PC-9 (cell line): ENCODE results near the gene AIG1. TPM values are rescaled to one million over a fixed set of nuclear protein-coding genes. Genes with fewer than 3 reads are reported as not detected.

Experiments used
- BruUV-seq: library from RNA; stranded (reverse); fragments of 400-500 nt; replicated peaks from 2 replicates; lab custom pipeline; 2021; lab: Mats Ljungman, UMichigan
- CTCF ChIA-PET: fragments of 300-600 bp; sonication (Branson Sonifier 250); formaldehyde crosslinking; loops from one replicate; lab custom pipeline; 2022; ENCODE audit warnings: antibody characterized with exemption; lab: Charles Lee
- POLR2A ChIA-PET: fragments of 300-600 bp; sonication (Branson Sonifier 250); formaldehyde crosslinking; loops from one replicate; lab custom pipeline; 2022; ENCODE audit warnings: antibody characterized with exemption; ENCODE audit not compliant: unreplicated experiment; lab: Charles Lee
- DNase-seq, 2 experiments: peaks; one replicate each; pipeline versions ENCODE4 v3.0.0 to v3.0.0-alpha.2; 2015 to 2022; ENCODE audit warnings: mixed read lengths in 1 of 2
- H2AFZ ChIP-seq: fragments of 200-600 bp; sonication (generic); 2 replicates; pipeline ENCODE4 v1.8.1; 2017; ENCODE audit warnings: antibody characterized with exemption
- H3F3A ChIP-seq: fragments of 200-600 bp; sonication (generic); 2 replicates; pipeline ENCODE4 v1.8.1; 2017; ENCODE audit warnings: antibody characterized with exemption, mild to moderate bottlenecking, low read depth; ENCODE audit not compliant: insufficient read depth
- H3K27ac ChIP-seq: fragments of 200-600 bp; sonication (generic); 2 replicates; pipeline ENCODE4 v1.6.1; 2016; ENCODE audit warnings: mixed run types
- H3K27me3 ChIP-seq: fragments of 200-600 bp; sonication (generic); 2 replicates; pipeline ENCODE4 v1.6.1; 2016; ENCODE audit warnings: low read depth, mixed run types; ENCODE audit not compliant: insufficient read depth
- H3K36me3 ChIP-seq: fragments of 200-600 bp; sonication (generic); 2 replicates; pipeline ENCODE4 v1.6.1; 2016; ENCODE audit warnings: low read depth, mixed run types
- H3K4me1 ChIP-seq: fragments of 200-600 bp; sonication (generic); replicated peaks from 2 replicates; pipeline ENCODE4 v1.6.1; 2016; ENCODE audit warnings: mixed run types; ENCODE audit not compliant: insufficient read depth
- H3K4me2 ChIP-seq: fragments of 200-600 bp; sonication (generic); 2 replicates; pipeline ENCODE4 v1.6.1; 2017; ENCODE audit warnings: mixed run types
- H3K4me3 ChIP-seq: fragments of 200-600 bp; sonication (generic); 2 replicates; pipeline ENCODE4 v1.6.1; 2016; ENCODE audit warnings: mixed run types
- H3K79me2 ChIP-seq: fragments of 200-600 bp; sonication (generic); 2 replicates; pipeline ENCODE4 v1.6.1; 2017; ENCODE audit warnings: low read depth, mixed run types
- H3K9me2 ChIP-seq: fragments of 200-600 bp; sonication (generic); 2 replicates; pipeline ENCODE4 v1.8.1; 2017; ENCODE audit warnings: mild to moderate bottlenecking; ENCODE audit not compliant: insufficient read depth
- H3K9me3 ChIP-seq: fragments of 200-600 bp; sonication (generic); 2 replicates; pipeline ENCODE4 v1.8.1; 2016; ENCODE audit warnings: low read depth; ENCODE audit not compliant: insufficient read depth
- H4K20me1 ChIP-seq: fragments of 200-600 bp; sonication (generic); 2 replicates; pipeline ENCODE4 v1.8.1; 2017; ENCODE audit not compliant: insufficient read depth
- CTCF ChIP-seq: fragments of 200-600 bp; sonication (generic); conservative IDR thresholded peaks from 2 replicates; pipeline ENCODE4 v1.6.1; 2017; ENCODE audit warnings: mixed run types, antibody characterized with exemption, mild to moderate bottlenecking, moderate library complexity
- EZH2 ChIP-seq: fragments of 200-600 bp; sonication (generic); IDR thresholded peaks from 2 replicates; pipeline ENCODE4 v1.8.0; 2017; ENCODE audit warnings: antibody characterized with exemption, low read depth
- intact Hi-C: fragments of 100-400 bp; cut with micrococcal nuclease; formaldehyde crosslinking; loops from one replicate; pipeline ENCODE4 v1.10.0; 2022; ENCODE audit not compliant: unreplicated experiment
- total RNA-seq: library from RNA; stranded (reverse); gene quantifications from 2 replicates; pipeline ENCODE4 v1.2.3, GENCODE V29; 2021

Gene AIG1
- total RNA-seq, 1 experiment from 2014 or later, result 37.7 TPM

- no TSS peak for BruUV-seq
- Histone ChIP-seq H3K27ac (no peak overlapping the region), H3K79me2 (no peaks in the 10 kb centered on the region), H3K9me2 (no peaks in the 10 kb centered on the region), H4K20me1 (no peaks in the 10 kb centered on the region; the same call in 1 of the 2 replicates), H3F3A (no peaks in the 10 kb centered on the region), H3K4me1 (no peaks in the 10 kb centered on the region), H3K27me3 (no peaks in the 10 kb centered on the region), H3K36me3 (no peaks in the 10 kb centered on the region), H2AFZ (no peak overlapping the region), H3K4me2 (no peak overlapping the region), H3K9me3 (no peaks in the 10 kb centered on the region; the same call in 1 of the 2 replicates), H3K4me3 (no peak overlapping the region)
- POLR2A ChIA-PET, result no interaction called here
- TF ChIP-seq EZH2 (no peak), CTCF (no peak)
- intact Hi-C loops, result no loop called here
- DNase-seq, result no peak
- CTCF ChIA-PET, result no interaction called here
Measured at GRCh38 chr6:143293523-143293922, 232.8 kb downstream of the AIG1 start.

GRCh38 chr6:143294265-143294860 lies 233.7 kb downstream of the AIG1 start:
- ChIA-PET POLR2A (interaction anchor here (0.6 kb wide), 1 partner anchor 580 kb away, joined by 4 read pairs; no protein-coding TSS in a partner anchor), CTCF (no interaction called here)
- TF ChIP-seq EZH2 (no peak), CTCF (no peak)
- Histone ChIP-seq H3K4me2 (no peak overlapping the region), H4K20me1 (no peaks in the 10 kb centered on the region; the same call in 1 of the 2 replicates), H3K9me3 (no peaks in the 10 kb centered on the region; the same call in 1 of the 2 replicates), H3F3A (no peaks in the 10 kb centered on the region), H3K9me2 (no peaks in the 10 kb centered on the region), H3K79me2 (no peaks in the 10 kb centered on the region), H3K27me3 (no peaks in the 10 kb centered on the region), H2AFZ (no peak overlapping the region), H3K36me3 (no peaks in the 10 kb centered on the region), H3K4me1 (no peaks in the 10 kb centered on the region), H3K4me3 (no peak overlapping the region), H3K27ac (no peak overlapping the region)
- intact Hi-C loops, result no loop called here
- BruUV-seq, result no TSS peak
- no peak for DNase-seq

GRCh38 chr6:143295932-143296331 lies 235.2 kb downstream of the AIG1 start:
- TF ChIP-seq EZH2 (no peak), CTCF (no peak)
- H3K36me3 ChIP-seq, result no peaks in the 10 kb centered on the region
- H3K27me3 ChIP-seq, result no peaks in the 10 kb centered on the region
- H3K4me2 ChIP-seq, result no peak overlapping the region
- no peaks in the 10 kb centered on the region; the same call in 1 of the 2 replicates for H3K9me3 ChIP-seq
- DNase-seq, result no peak
- no peaks in the 10 kb centered on the region for H3K9me2 ChIP-seq
- H3K27ac ChIP-seq, result no peak overlapping the region
- H4K20me1 ChIP-seq, result no peaks in the 10 kb centered on the region
- H2AFZ ChIP-seq, result no peak overlapping the region
- intact Hi-C loops, result no loop called here
- BruUV-seq, result no TSS peak
- CTCF ChIA-PET, result no interaction called here
- POLR2A ChIA-PET, result no interaction called here
- no peaks in the 10 kb centered on the region for H3K4me1 ChIP-seq
- H3K79me2 ChIP-seq, result no peaks in the 10 kb centered on the region
- no peaks in the 10 kb centered on the region for H3F3A ChIP-seq
- H3K4me3 ChIP-seq, result no peak overlapping the region
